ENCODE results near the gene PMPCA.

Gene PMPCA
- 16.4 to 77.9 (median 48.3) reads per million in 18 experiments for total RNA-seq

GRCh38 chr9:136410500-136411287, at the start of gene PMPCA, which contains the start of gene ENTR1:
Gene PMPCA, plus strand, starts transcription at chr9:136410658. Its CDS starts 11 bp downstream, at chr9:136410669.
Gene ENTR1, minus strand, starts transcription at chr9:136410614. Its CDS starts 217 bp downstream, at chr9:136410397.
- DNase-seq, result peak; percentile 95 to 96

GRCh38 chr9:136361047-136361753, 49.3 kb upstream of the PMPCA start:
- DNase-seq, result no peak

- no peak for DNase-seq
Observed at GRCh38 chr9:136361754-136362449, 48.6 kb upstream of the PMPCA start.

- DNase-seq, result no peak
Observed at GRCh38 chr9:136362450-136362784, 48.0 kb upstream of the PMPCA start.

- DNase-seq, result peak; percentile 95
Observed at GRCh38 chr9:136363106-136363948, 47.1 kb upstream of the PMPCA start, which contains the start of gene DNLZ. Gene DNLZ, minus strand, starts transcription at chr9:136363744. Its CDS starts 30 bp downstream, at chr9:136363714.

GRCh38 chr9:136363949-136364748, 46.3 kb upstream of the PMPCA start:
- DNase-seq, result no peak

- peak in 1 of 2 donors; percentile 17 for DNase-seq
Observed at GRCh38 chr9:136364942-136365774, 45.3 kb upstream of the PMPCA start.

- peak; percentile 58 to 68 for DNase-seq
Observed at GRCh38 chr9:136365775-136366222, 44.7 kb upstream of the PMPCA start.

GRCh38 chr9:136366826-136367225, 43.6 kb upstream of the PMPCA start:
- DNase-seq, result no peak

GRCh38 chr9:136367296-136368145, 42.9 kb upstream of the PMPCA start:
- no peak for DNase-seq

GRCh38 chr9:136368190-136368589, 42.3 kb upstream of the PMPCA start:
- no peak for DNase-seq

GRCh38 chr9:136370037-136370436, 40.4 kb upstream of the PMPCA start:
- DNase-seq, result no peak

GRCh38 chr9:136370687-136371532, 39.5 kb upstream of the PMPCA start:
- no peak for DNase-seq

- no peak for DNase-seq
Observed at GRCh38 chr9:136371533-136371880, 39.0 kb upstream of the PMPCA start.

- DNase-seq, result no peak
Observed at GRCh38 chr9:136372006-136372405, 38.5 kb upstream of the PMPCA start.

- peak; percentile 83 to 90 for DNase-seq
Observed at GRCh38 chr9:136372561-136373299, 37.7 kb upstream of the PMPCA start.
